Right cardiac atrium (tissue), 5 donors: ENCODE data around the gene LOXL1. TPM values are rescaled to one million over a fixed set of nuclear protein-coding genes. Genes with fewer than 3 reads are reported as not detected.
A peak's percentile ranks its signal among the peaks of the same experiment; 100 is the strongest.

Source experiments
- ATAC-seq, 2 donors: fragments of 200-7000 bp; cut with Tn5 transposase; one replicate each; pipeline versions ENCODE4 v1.8.0 to v1.9.1; 2020; ENCODE audit warnings: moderate library complexity in 2 of 2, mild to moderate bottlenecking in 1 of 2
- DNase-seq, 3 donors: peaks; one replicate each; pipeline ENCODE4 v3.0.0-alpha.2; 2020
- H3K27ac ChIP-seq: one replicate; pipeline ENCODE4 v1.5.1; 2013; ENCODE audit warnings: mild to moderate bottlenecking, low read length, control low read depth, moderate library complexity
- H3K27me3 ChIP-seq: one replicate; pipeline ENCODE4 v1.6.1; 2013; ENCODE audit not compliant: control insufficient read depth, insufficient read depth
- H3K4me1 ChIP-seq: one replicate; pipeline ENCODE4 v1.6.1; 2013; ENCODE audit warnings: low read length; ENCODE audit not compliant: control insufficient read depth, insufficient read depth
- H3K4me3 ChIP-seq: one replicate; pipeline ENCODE4 v1.5.1; 2013; ENCODE audit warnings: low read length, control low read depth
- H3K9me3 ChIP-seq: one replicate; pipeline ENCODE4 v1.6.1; 2013; ENCODE audit warnings: low read length; ENCODE audit not compliant: control insufficient read depth
- WGBS: extraction: QIAGEN DNeasy Blood & Tissue Kit; methylation state at CpG from one replicate; pipeline ENCODE4 v1.1.7; 2013; 5-methylcytosine and 5-hydroxymethylcytosine counted together
- intact Hi-C, 4 donors: fragments of 100-400 bp; cut with DNase I; formaldehyde crosslinking; loops; one replicate each; pipeline versions ENCODE4 v1.11.0 to v1.14.0; 2022 to 2023
- long read RNA-seq, 4 donors: library from polyadenylated mRNA; unstranded; transcript quantifications; one replicate each; pipeline ENCODE4 v2.0.0, GENCODE V29; 2020 to 2021
- polyA plus RNA-seq: library from polyadenylated mRNA; stranded (reverse); fragments of 200-250 nt; gene quantifications from one replicate; pipeline ENCODE4 v1.2.3, GENCODE V29; 2013
- total RNA-seq, 4 donors: library from RNA; stranded (reverse); fragmentation: NEBNext Ultra II Directional; extraction: Animal tissue kit (Norgen Biotek cat#: 25700); gene quantifications; one replicate each; pipeline ENCODE4 v1.2.1, GENCODE V29; 2021
- donor health status: healthy with polysubstance abuse.
- donor health status: DM: no; HTN: yes; CAD: no.
- donor health status: DM: no; HTN: no; CAD: no.
- donor health status: DM: no; HTN: yes; CAD: no; lungs with severe emphysema.
- donor health status: DM: yes; HTN: yes; CAD: no.

The LOXL1 gene
- total RNA-seq: 10 to 100 TPM; 17.4 to 41.0 (median 18.6) TPM
- 29.8 TPM for polyA plus RNA-seq
- long read RNA-seq, donor 1, transcript LOXL1-201 (7 exons, 2,351 nt): major isoform, 24 of 28 reads
- long read RNA-seq, donor 1, partial matches to known transcripts: 0 of 28 reads
- long read RNA-seq, donor 1, other reads (novel, unspliced or antisense): 4 of 28 reads
- long read RNA-seq, donor 2, transcript LOXL1-201 (7 exons, 2,351 nt): major isoform, 15 of 16 reads
- long read RNA-seq, donor 2, partial matches to known transcripts: 0 of 16 reads
- long read RNA-seq, donor 2, other reads (novel, unspliced or antisense): 1 of 16 reads
- long read RNA-seq, donor 3, transcript LOXL1-201 (7 exons, 2,351 nt): major isoform, 6 of 8 reads
- long read RNA-seq, donor 3, partial matches to known transcripts: 1 of 8 reads
- long read RNA-seq, donor 3, other reads (novel, unspliced or antisense): 1 of 8 reads
- long read RNA-seq, donor 4, transcript LOXL1-201 (7 exons, 2,351 nt): major isoform, 31 of 33 reads
- long read RNA-seq, donor 4, partial matches to known transcripts: 1 of 33 reads
- long read RNA-seq, donor 4, other reads (novel, unspliced or antisense): 1 of 33 reads

GRCh38 chr15:73926219-73927002, at the start of gene LOXL1:
TSS of gene LOXL1 (plus strand) at chr15:73926462. CDS start at chr15:73926784, 322 bp downstream.
- H3K9me3 ChIP-seq: no peaks in the 10 kb centered on the region
- DNase-seq (peak; percentile 81 to 91 (median 88)), ATAC-seq (peak; percentile 60 to 61)
- peak within 1 kb of the TSS; percentile 66 for H3K27ac ChIP-seq
- intact Hi-C loops: no loop called here
- H3K27me3 ChIP-seq: no peaks in the 10 kb centered on the region
- peak within 1 kb of the TSS; percentile 57 for H3K4me3 ChIP-seq
- peaks cover 29% of the 10 kb centered on the region for H3K4me1 ChIP-seq
- 7% methylated on average over 47 of the region's 47 CpGs for WGBS

- Histone ChIP-seq H3K4me3 (no peak overlapping the region), H3K9me3 (no peaks in the 10 kb centered on the region), H3K27ac (no peak overlapping the region), H3K4me1 (no peaks in the 10 kb centered on the region), H3K27me3 (no peaks in the 10 kb centered on the region)
- DNase-seq: no peak
- intact Hi-C loops: no loop called here
- ATAC-seq: no peak
- WGBS: 58% methylated on average over 3 of the region's 3 CpGs
Measured at GRCh38 chr15:73879426-73879825, 46.8 kb upstream of the LOXL1 start.

- DNase-seq: no peak
- intact Hi-C loops: no loop called here
- H3K27ac ChIP-seq: no peak overlapping the region
- no peak overlapping the region for H3K4me3 ChIP-seq
- H3K4me1 ChIP-seq: no peaks in the 10 kb centered on the region
- no peaks in the 10 kb centered on the region for H3K9me3 ChIP-seq
- ATAC-seq: no peak
- no peaks in the 10 kb centered on the region for H3K27me3 ChIP-seq
- WGBS: 79% methylated on average over 12 of the region's 12 CpGs
Measured at GRCh38 chr15:73881579-73882320, 44.5 kb upstream of the LOXL1 start.

- DNase-seq (no peak), ATAC-seq (no peak)
- H3K4me3 ChIP-seq: no peak overlapping the region
- H3K4me1 ChIP-seq: no peaks in the 10 kb centered on the region
- H3K27ac ChIP-seq: no peak overlapping the region
- whole genome bisulfite sequencing: 91% methylated on average over 10 of the region's 10 CpGs
- H3K27me3 ChIP-seq: no peaks in the 10 kb centered on the region
- intact Hi-C loops: no loop called here
- H3K9me3 ChIP-seq: no peaks in the 10 kb centered on the region
Measured at GRCh38 chr15:73882761-73883419, 43.4 kb upstream of the LOXL1 start.

GRCh38 chr15:73884159-73884558, 42.1 kb upstream of the LOXL1 start:
- Histone ChIP-seq H3K27ac (no peak overlapping the region), H3K27me3 (no peaks in the 10 kb centered on the region), H3K9me3 (no peaks in the 10 kb centered on the region), H3K4me1 (no peaks in the 10 kb centered on the region), H3K4me3 (no peak overlapping the region)
- intact Hi-C loops: no loop called here
- no peak for DNase-seq
- 67% methylated on average over 3 of the region's 3 CpGs for WGBS
- ATAC-seq: no peak

- ATAC-seq (no peak), DNase-seq (no peak)
- H3K9me3 ChIP-seq: no peaks in the 10 kb centered on the region
- no peaks in the 10 kb centered on the region for H3K4me1 ChIP-seq
- 85% methylated on average over 9 of the region's 9 CpGs for WGBS
- no peak overlapping the region for H3K27ac ChIP-seq
- H3K27me3 ChIP-seq: no peaks in the 10 kb centered on the region
- H3K4me3 ChIP-seq: no peak overlapping the region
- intact Hi-C loops: no loop called here
Measured at GRCh38 chr15:73885954-73886700, 40.1 kb upstream of the LOXL1 start.

GRCh38 chr15:73886717-73887345, 39.4 kb upstream of the LOXL1 start:
- 86% methylated on average over 5 of the region's 5 CpGs for WGBS
- H3K9me3 ChIP-seq: no peaks in the 10 kb centered on the region
- ATAC-seq: no peak

GRCh38 chr15:73887481-73887880, 38.8 kb upstream of the LOXL1 start:
- Histone ChIP-seq H3K4me1 (no peaks in the 10 kb centered on the region), H3K27ac (no peak overlapping the region), H3K27me3 (no peaks in the 10 kb centered on the region), H3K9me3 (no peaks in the 10 kb centered on the region), H3K4me3 (no peak overlapping the region)
- WGBS: 87% methylated on average over 7 of the region's 7 CpGs
- DNase-seq (no peak), ATAC-seq (no peak)
- intact Hi-C loops: no loop called here

More at GRCh38 chr15:73886717-73887345, 39.4 kb upstream of the LOXL1 start:
- no peaks in the 10 kb centered on the region for H3K4me1 ChIP-seq
- DNase-seq: no peak
- intact Hi-C loops: no loop called here
- no peak overlapping the region for H3K27ac ChIP-seq
- H3K4me3 ChIP-seq: no peak overlapping the region
- no peaks in the 10 kb centered on the region for H3K27me3 ChIP-seq

GRCh38 chr15:73888224-73889041, 37.8 kb upstream of the LOXL1 start:
- WGBS: 75% methylated on average over 10 of the region's 10 CpGs
- Histone ChIP-seq H3K4me3 (no peak overlapping the region), H3K4me1 (no peaks in the 10 kb centered on the region), H3K9me3 (no peaks in the 10 kb centered on the region), H3K27ac (no peak overlapping the region), H3K27me3 (no peaks in the 10 kb centered on the region)
- ATAC-seq (no peak), DNase-seq (no peak)
- intact Hi-C loops: no loop called here
